DMS79 treated with DMSO at 0.1 percent for 48 hours (cell line): ENCODE measurements around the gene IFFO2.
A peak's percentile ranks its signal among the peaks of the same experiment; 100 is the strongest.

Experiments used
- DNase-seq: peaks from one replicate; lab custom pipeline; 2025; lab: John Stamatoyannopoulos, UW

IFFO2 gene

GRCh38 chr1:18936814-18937481 lies 19.5 kb downstream of the IFFO2 start:
- DNase-seq = no peak

- no peak for DNase-seq
Observed at GRCh38 chr1:18936471-18936813, 20.0 kb downstream of the IFFO2 start.

GRCh38 chr1:18934205-18935000 lies 22.1 kb downstream of the IFFO2 start:
- no peak for DNase-seq

GRCh38 chr1:18932879-18933278 lies 23.6 kb downstream of the IFFO2 start:
- no peak for DNase-seq

GRCh38 chr1:18932387-18932786 lies 24.1 kb downstream of the IFFO2 start:
- no peak for DNase-seq

GRCh38 chr1:18931730-18932129 lies 24.7 kb downstream of the IFFO2 start:
- DNase-seq = no peak

GRCh38 chr1:18929686-18930085 lies 26.8 kb downstream of the IFFO2 start:
- DNase-seq = no peak

GRCh38 chr1:18928985-18929384 lies 27.5 kb downstream of the IFFO2 start:
- DNase-seq = no peak

GRCh38 chr1:18928406-18928805 lies 28.1 kb downstream of the IFFO2 start:
- no peak for DNase-seq

GRCh38 chr1:18927654-18928272 lies 28.7 kb downstream of the IFFO2 start:
- no peak for DNase-seq

GRCh38 chr1:18927082-18927653 lies 29.3 kb downstream of the IFFO2 start:
- no peak for DNase-seq

- DNase-seq = no peak
Observed at GRCh38 chr1:18926315-18927081, 30.0 kb downstream of the IFFO2 start.

- no peak for DNase-seq
Observed at GRCh38 chr1:18925279-18925678, 31.2 kb downstream of the IFFO2 start.

GRCh38 chr1:18924221-18924691 lies 32.2 kb downstream of the IFFO2 start:
- DNase-seq = peak; percentile 94

- peak; percentile 94 for DNase-seq
Observed at GRCh38 chr1:18923756-18924211, 32.7 kb downstream of the IFFO2 start.

GRCh38 chr1:18922848-18923755 lies 33.4 kb downstream of the IFFO2 start:
- peak; percentile 65 for DNase-seq

- DNase-seq = peak; percentile 30
Observed at GRCh38 chr1:18922319-18922726, 34.2 kb downstream of the IFFO2 start.

- DNase-seq = no peak
Observed at GRCh38 chr1:18921516-18922251, 34.8 kb downstream of the IFFO2 start.

- DNase-seq = no peak
Observed at GRCh38 chr1:18920931-18921330, 35.5 kb downstream of the IFFO2 start.

GRCh38 chr1:18919956-18920355 lies 36.5 kb downstream of the IFFO2 start:
- no peak for DNase-seq
